ENCODE data around the gene IPO4.
"Not testable (repeated sequence)": the region's sequence is repeated elsewhere in the genome, so short reads cannot be mapped to it uniquely, and the experiment has no call there.

DNA sequence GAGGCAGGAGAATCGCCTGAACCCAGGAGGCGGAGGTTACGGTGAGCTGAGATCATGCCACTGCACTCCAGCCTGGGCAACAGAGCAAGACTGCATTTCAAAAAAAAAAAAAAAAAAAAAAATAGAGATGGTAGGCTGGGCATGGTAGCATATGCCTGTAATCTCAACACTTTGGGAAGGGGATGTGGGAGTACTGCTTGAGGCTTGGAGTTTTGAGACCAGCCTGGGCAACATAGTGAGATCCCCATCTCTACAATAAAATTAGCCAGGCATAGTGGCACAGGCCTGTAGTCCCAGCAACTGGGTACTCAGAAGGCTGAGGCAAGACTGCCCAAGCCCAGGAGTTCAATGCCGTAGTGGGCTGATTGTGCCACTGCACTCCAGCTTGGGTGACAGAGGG, 34.4 kb upstream of the IPO4 start:
- TF ChIP-seq POLR2AphosphoS5, CTCF (IDR thresholded peaks at IDR 0.05): not testable (repeated sequence)
